Duodenal mucosa (tissue), 2 donors: ENCODE measurements around the gene ASMTL.
"Not testable (repeated sequence)": the region's sequence is repeated elsewhere in the genome, so short reads cannot be mapped to it uniquely, and the experiment has no call there.

Source experiments
- H3K27ac ChIP-seq: one replicate; pipeline ENCODE4 v1.7.0; 2013; ENCODE audit warnings: low read depth, low read length
- H3K27me3 ChIP-seq, 2 donors: one replicate each; pipeline ENCODE4 v1.7.0; 2013; ENCODE audit warnings: low read length in 2 of 2, control low read depth in 1 of 2; ENCODE audit not compliant: insufficient read depth in 2 of 2, control insufficient read depth in 1 of 2
- H3K36me3 ChIP-seq, 2 donors: one replicate each; pipeline ENCODE4 v1.7.0; 2013; ENCODE audit warnings: low read length in 2 of 2, control low read depth in 1 of 2; ENCODE audit not compliant: insufficient read depth in 2 of 2, control insufficient read depth in 1 of 2
- H3K4me1 ChIP-seq, 2 donors: one replicate each; pipeline ENCODE4 v1.7.0; 2013; ENCODE audit warnings: low read length in 2 of 2, control low read depth in 1 of 2; ENCODE audit not compliant: insufficient read depth in 2 of 2, control insufficient read depth in 1 of 2
- H3K4me3 ChIP-seq, 2 donors: one replicate each; pipeline ENCODE4 v1.7.0; 2013; ENCODE audit warnings: low read length in 2 of 2, low read depth in 1 of 2
- H3K9ac ChIP-seq, 2 donors: one replicate each; pipeline ENCODE4 v1.7.0; 2013; ENCODE audit warnings: low read length in 2 of 2, low read depth in 1 of 2
- H3K9me3 ChIP-seq, 2 donors: one replicate each; pipeline ENCODE4 v1.7.0; 2013; ENCODE audit warnings: low read length in 2 of 2, control low read depth in 1 of 2; ENCODE audit not compliant: control insufficient read depth in 1 of 2

Gene ASMTL

GRCh38 chrX:1447969-1448572 is 4.6 kb downstream of the ASMTL start:
- not testable (repeated sequence) for H3K27me3 ChIP-seq, H3K9ac ChIP-seq, H3K27ac ChIP-seq, H3K4me3 ChIP-seq, H3K36me3 ChIP-seq
- peaks cover 9 to 12% of the 10 kb centered on the region in 2 donors for H3K9me3 ChIP-seq
- H3K4me1 ChIP-seq = peaks cover 0 to 12% of the 10 kb centered on the region in 2 donors

- Histone ChIP-seq H3K36me3 (peaks cover 0 to 12% of the 10 kb centered on the region in 2 donors), H3K9me3 (peaks cover 9 to 16% of the 10 kb centered on the region in 2 donors), H3K4me1 (peaks cover 0 to 12% of the 10 kb centered on the region in 2 donors)
- not testable (repeated sequence) for H3K9ac ChIP-seq, H3K27ac ChIP-seq, H3K4me3 ChIP-seq, H3K27me3 ChIP-seq
Measured at GRCh38 chrX:1446984-1447968, 5.4 kb downstream of the ASMTL start.

- Histone ChIP-seq H3K9me3 (peaks cover 9 to 16% of the 10 kb centered on the region in 2 donors), H3K36me3 (peaks cover 0 to 17% of the 10 kb centered on the region in 2 donors), H3K27ac (no peak overlapping the region), H3K4me3 (no peak overlapping the region), H3K4me1 (no peaks in the 10 kb centered on the region), H3K9ac (no peak overlapping the region), H3K27me3 (no peaks in the 10 kb centered on the region)
Measured at GRCh38 chrX:1444561-1445500, 7.9 kb downstream of the ASMTL start.

- Histone ChIP-seq H3K27me3 (no peaks in the 10 kb centered on the region), H3K9me3 (peaks cover 9 to 16% of the 10 kb centered on the region in 2 donors), H3K36me3 (peaks cover 0 to 23% of the 10 kb centered on the region in 2 donors), H3K27ac (no peak overlapping the region), H3K9ac (no peak overlapping the region), H3K4me3 (no peak overlapping the region), H3K4me1 (no peaks in the 10 kb centered on the region)
Measured at GRCh38 chrX:1443496-1444075, 9.1 kb downstream of the ASMTL start.

GRCh38 chrX:1442724-1443367 is 9.9 kb downstream of the ASMTL start:
- no peak overlapping the region for H3K9ac ChIP-seq
- H3K27me3 ChIP-seq = no peaks in the 10 kb centered on the region
- H3K4me3 ChIP-seq = no peak overlapping the region
- peaks cover 0 to 25% of the 10 kb centered on the region in 2 donors for H3K36me3 ChIP-seq
- H3K27ac ChIP-seq = no peak overlapping the region
- peaks cover 9 to 12% of the 10 kb centered on the region in 2 donors for H3K9me3 ChIP-seq
- no peaks in the 10 kb centered on the region for H3K4me1 ChIP-seq

GRCh38 chrX:1442016-1442665 is 10.6 kb downstream of the ASMTL start:
- no peaks in the 10 kb centered on the region for H3K4me1 ChIP-seq
- H3K4me3 ChIP-seq = no peak overlapping the region
- H3K27me3 ChIP-seq = no peaks in the 10 kb centered on the region
- no peak overlapping the region for H3K9ac ChIP-seq
- peaks cover 0 to 25% of the 10 kb centered on the region in 2 donors for H3K36me3 ChIP-seq
- H3K9me3 ChIP-seq = peaks cover 4 to 12% of the 10 kb centered on the region in 2 donors
- no peak overlapping the region for H3K27ac ChIP-seq

- no peaks in the 10 kb centered on the region for H3K27me3 ChIP-seq
- no peaks in the 10 kb centered on the region for H3K4me1 ChIP-seq
- H3K9ac ChIP-seq = no peak overlapping the region
- no peak overlapping the region for H3K27ac ChIP-seq
- peaks cover 0 to 37% of the 10 kb centered on the region in 2 donors for H3K36me3 ChIP-seq
- no peak overlapping the region for H3K4me3 ChIP-seq
- peaks cover 4 to 12% of the 10 kb centered on the region in 2 donors for H3K9me3 ChIP-seq
Measured at GRCh38 chrX:1440506-1440905, 12.2 kb downstream of the ASMTL start.

GRCh38 chrX:1435241-1435895 is 17.3 kb downstream of the ASMTL start:
- peaks cover 0 to 42% of the 10 kb centered on the region in 2 donors for H3K36me3 ChIP-seq

More at GRCh38 chrX:1435241-1435895, 17.3 kb downstream of the ASMTL start:
- Histone ChIP-seq H3K4me3 (no peak overlapping the region), H3K27me3 (no peaks in the 10 kb centered on the region), H3K9me3 (no peaks in the 10 kb centered on the region), H3K27ac (no peak overlapping the region), H3K9ac (no peak overlapping the region), H3K4me1 (no peaks in the 10 kb centered on the region)
